ENCODE measurements around the gene TTC12. TPM values are rescaled to one million over a fixed set of nuclear protein-coding genes. Genes with fewer than 3 reads are reported as not detected.

TTC12 gene
- polyA plus RNA-seq, 1 donor from 2014 or later: 4.2 TPM

- H3F3A ChIP-seq (ENCODE audit: insufficient read depth, low read length, poor library complexity, severe bottlenecking): no peaks in the 10 kb centered on the region
- H3K9me3 ChIP-seq (ENCODE audit: low read length): no peaks in the 10 kb centered on the region
- no peak overlapping the region for H3K4me2 ChIP-seq (ENCODE audit: low read length)
- no peaks in the 10 kb centered on the region for H3K9me2 ChIP-seq (ENCODE audit: insufficient read depth, low read length)
- no peaks in the 10 kb centered on the region for H3K36me3 ChIP-seq (ENCODE audit: insufficient read depth, low read length)
- H4K20me1 ChIP-seq (ENCODE audit: insufficient read depth): no peaks in the 10 kb centered on the region
- H3K9ac ChIP-seq (ENCODE audit: low read length): no peak overlapping the region
- H2AFZ ChIP-seq (ENCODE audit: low read depth, low read length): no peak overlapping the region
- TF ChIP-seq EP300 (conservative IDR thresholded peaks at IDR 0.05; ENCODE audit: poor library complexity, severe bottlenecking) (no peak), TAF1 (IDR thresholded peaks at IDR 0.05; ENCODE audit: low read depth) (no peak), REST (IDR thresholded peaks at IDR 0.05; ENCODE audit: borderline replicate concordance) (no peak)
- no peaks in the 10 kb centered on the region for H3K79me2 ChIP-seq (replicated peaks; ENCODE audit: insufficient read depth, low read length)
- H3K27ac ChIP-seq (ENCODE audit: low read length): no peak overlapping the region
- H3K4me3 ChIP-seq (ENCODE audit: low read length): no peak overlapping the region
- no peaks in the 10 kb centered on the region for H3K27me3 ChIP-seq (ENCODE audit: insufficient read depth, low read depth, low read length)
These were observed 95.1 kb downstream of the TTC12 start for GRCh38 chr11:113409526-113409925.

DNA sequence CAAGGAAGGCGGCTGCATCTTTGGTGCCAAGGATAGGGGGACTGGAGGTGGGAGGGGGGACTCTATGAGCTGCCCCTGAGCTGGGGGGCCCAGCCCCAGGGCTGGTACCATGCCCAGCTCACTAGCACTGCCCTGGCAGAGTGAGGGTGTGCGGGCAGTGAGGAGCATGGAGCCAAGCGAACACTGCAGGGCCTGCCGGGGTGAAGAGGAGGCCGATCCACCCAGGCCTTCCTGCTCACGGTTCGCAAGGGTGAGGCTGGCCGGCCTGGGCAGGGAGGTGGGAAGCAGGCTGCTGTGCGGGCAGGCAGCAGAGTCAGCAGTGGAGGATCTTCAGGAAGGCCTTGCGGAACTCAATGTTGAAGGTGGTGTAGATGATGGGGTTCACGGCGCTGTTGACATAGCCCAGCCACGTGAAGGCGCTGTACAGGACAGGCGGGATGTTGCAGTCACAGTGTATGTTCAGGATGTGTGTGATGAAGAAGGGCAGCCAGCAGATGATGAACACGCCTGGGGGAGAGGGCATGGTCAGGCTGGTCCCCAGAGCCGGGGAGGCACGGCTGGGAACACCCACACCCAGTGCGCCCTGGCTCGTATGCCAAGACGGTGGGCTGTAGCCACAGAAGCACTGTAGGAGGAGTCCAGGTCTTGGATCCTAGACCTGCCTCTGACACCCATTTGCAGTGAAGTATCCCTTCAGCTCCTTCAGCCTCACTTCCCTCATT lies 96.2 kb downstream of the TTC12 start:
- no peak overlapping the region for H3K27ac ChIP-seq (ENCODE audit: low read length)
- no peaks in the 10 kb centered on the region for H3K27me3 ChIP-seq (ENCODE audit: insufficient read depth, low read depth, low read length)
- TF ChIP-seq CTCF (IDR thresholded peaks at IDR 0.05; ENCODE audit: poor library complexity, severe bottlenecking) (no peak), POLR2AphosphoS5 (IDR thresholded peaks at IDR 0.05) (no peak), RAD21 (conservative IDR thresholded peaks at IDR 0.05) (no peak), EP300 (conservative IDR thresholded peaks at IDR 0.05; ENCODE audit: poor library complexity, severe bottlenecking) (no peak), MXI1 (conservative IDR thresholded peaks at IDR 0.05; ENCODE audit: poor library complexity, severe bottlenecking) (no peak), TAF1 (IDR thresholded peaks at IDR 0.05; ENCODE audit: low read depth) (no peak), SMC3 (conservative IDR thresholded peaks at IDR 0.05; ENCODE audit: poor library complexity) (no peak), EZH2 (IDR thresholded peaks at IDR 0.05; ENCODE audit: borderline replicate concordance, insufficient read depth, low read length, poor library complexity, severe bottlenecking) (no peak), REST (IDR thresholded peaks at IDR 0.05; ENCODE audit: borderline replicate concordance) (no peak)
- H3K4me2 ChIP-seq (ENCODE audit: low read length): no peak overlapping the region
- H3K4me3 ChIP-seq (ENCODE audit: low read length): no peak overlapping the region
- H3K79me2 ChIP-seq (replicated peaks; ENCODE audit: insufficient read depth, low read length): no peaks in the 10 kb centered on the region
- no peaks in the 10 kb centered on the region for H3K9me3 ChIP-seq (ENCODE audit: low read length)
- H2AFZ ChIP-seq (ENCODE audit: low read depth, low read length): no peak overlapping the region
- no peaks in the 10 kb centered on the region for H4K20me1 ChIP-seq (ENCODE audit: insufficient read depth)
- no peak overlapping the region for H3K9ac ChIP-seq (ENCODE audit: low read length)
- H3K36me3 ChIP-seq (ENCODE audit: insufficient read depth, low read length): no peaks in the 10 kb centered on the region
- no peaks in the 10 kb centered on the region for H3K9me2 ChIP-seq (ENCODE audit: insufficient read depth, low read length)
- H3F3A ChIP-seq (ENCODE audit: insufficient read depth, low read length, poor library complexity, severe bottlenecking): no peaks in the 10 kb centered on the region
